Cardiac fibroblast (primary cell): Measurements from ENCODE around the gene TMEM240.
"Not testable (repeated sequence)": the region's sequence is repeated elsewhere in the genome, so short reads cannot be mapped to it uniquely, and the experiment has no call there.

Experiments
- DNase-seq, 2 donors: peaks; one replicate each; pipeline versions ENCODE4 v3.0.0 to v3.0.0-alpha.2; 2010; ENCODE audit warnings: low read depth in 2 of 2
- H3K4me3 ChIP-seq, 2 donors: replicated peaks in 1 of 2; 1 replicate in 1 of 2; 2 replicates in 1 of 2; pipeline ENCODE4 v1.5.1; 2011; ENCODE audit warnings: low read depth in 2 of 2, low read length in 2 of 2, mild to moderate bottlenecking in 2 of 2, moderate library complexity in 1 of 2
- CTCF ChIP-seq: IDR thresholded peaks from one replicate; pipeline ENCODE4 v1.5.1; 2011; ENCODE audit warnings: low read depth, mild to moderate bottlenecking, low read length, inconsistent platforms

The TMEM240 gene

GRCh38 chr1:1507305-1507704 is 33.1 kb downstream of the TMEM240 start:
- H3K4me3 ChIP-seq = no peak overlapping the region
- TF ChIP-seq CTCF = no peak
- DNase-seq = no peak

GRCh38 chr1:1505801-1506200 is 34.6 kb downstream of the TMEM240 start:
- H3K4me3 ChIP-seq, DNase-seq: not testable (repeated sequence)

GRCh38 chr1:1505366-1505798 is 35.0 kb downstream of the TMEM240 start:
- H3K4me3 ChIP-seq = not testable (repeated sequence)
- DNase-seq = peak in 1 of 2 donors; percentile 14
- peak; percentile 22 for TF ChIP-seq CTCF

- TF ChIP-seq CTCF = peak; percentile 70
- DNase-seq = peak; percentile 71
- not testable (repeated sequence) for H3K4me3 ChIP-seq
Observed at GRCh38 chr1:1504777-1505365, 35.6 kb downstream of the TMEM240 start.

GRCh38 chr1:1495461-1495975 is 44.9 kb downstream of the TMEM240 start:
- not testable (repeated sequence) for H3K4me3 ChIP-seq, DNase-seq

GRCh38 chr1:1494311-1494710 is 46.1 kb downstream of the TMEM240 start:
- DNase-seq, H3K4me3 ChIP-seq: not testable (repeated sequence)

GRCh38 chr1:1491601-1492000 is 48.8 kb downstream of the TMEM240 start:
- TF ChIP-seq CTCF = no peak
- no peak overlapping the region for H3K4me3 ChIP-seq
- DNase-seq = no peak

GRCh38 chr1:1490633-1491230 is 49.7 kb downstream of the TMEM240 start:
- no peak for DNase-seq
- H3K4me3 ChIP-seq = no peak overlapping the region
- no peak for TF ChIP-seq CTCF
